ENCODE results near the gene FILIP1.

Gene FILIP1

DNA sequence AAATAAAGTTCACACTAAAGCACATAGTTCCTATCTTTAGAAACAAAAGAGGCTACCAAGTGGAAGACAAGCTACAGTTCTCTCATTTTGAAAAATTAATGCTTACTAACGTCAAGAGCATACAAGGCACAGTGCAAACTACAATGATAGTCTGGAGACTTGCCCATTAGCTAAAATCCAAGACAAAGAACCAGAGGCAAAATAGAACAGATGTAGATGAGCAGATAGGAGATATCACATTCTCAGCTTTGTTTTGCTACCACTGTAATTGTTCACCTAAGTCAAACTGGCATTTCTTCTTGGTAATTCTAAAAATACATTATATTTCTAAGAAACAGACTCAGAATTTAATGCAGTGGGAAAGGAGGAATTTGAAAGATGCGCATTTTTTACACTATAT, 214.2 kb downstream of the FILIP1 start:
- H3K4me1 ChIP-seq (ENCODE audit: control insufficient read depth, insufficient read depth, low read length) = peaks cover 50% of the 10 kb centered on the region
- H3K9me3 ChIP-seq (ENCODE audit: control insufficient read depth, insufficient read depth, low read depth, low read length) = peaks cover 7% of the 10 kb centered on the region
- H3K27ac ChIP-seq (ENCODE audit: low read depth, low read length) = no peak overlapping the region
- H3K4me3 ChIP-seq (ENCODE audit: low read depth, low read length) = no peak overlapping the region
- H3K36me3 ChIP-seq (ENCODE audit: control insufficient read depth, insufficient read depth, low read length) = peaks cover 10% of the 10 kb centered on the region; the same call in 1 of the 2 replicates
- H3K9ac ChIP-seq (ENCODE audit: low read length) = no peak overlapping the region
- H3K27me3 ChIP-seq (ENCODE audit: control insufficient read depth, insufficient read depth, low read length) = no peaks in the 10 kb centered on the region

- Histone ChIP-seq H3K4me1 (ENCODE audit: control insufficient read depth, insufficient read depth, low read length) (peaks cover 50% of the 10 kb centered on the region), H3K36me3 (ENCODE audit: control insufficient read depth, insufficient read depth, low read length) (peaks cover 15% of the 10 kb centered on the region), H3K4me3 (ENCODE audit: low read depth, low read length) (no peak overlapping the region), H3K27me3 (ENCODE audit: control insufficient read depth, insufficient read depth, low read length) (no peaks in the 10 kb centered on the region), H3K9ac (ENCODE audit: low read length) (no peak overlapping the region), H3K9me3 (ENCODE audit: control insufficient read depth, insufficient read depth, low read depth, low read length) (peaks cover 14% of the 10 kb centered on the region), H3K27ac (ENCODE audit: low read depth, low read length) (no peak overlapping the region)
Measured at GRCh38 chr6:75278474-75279077, 215.0 kb downstream of the FILIP1 start.

DNA sequence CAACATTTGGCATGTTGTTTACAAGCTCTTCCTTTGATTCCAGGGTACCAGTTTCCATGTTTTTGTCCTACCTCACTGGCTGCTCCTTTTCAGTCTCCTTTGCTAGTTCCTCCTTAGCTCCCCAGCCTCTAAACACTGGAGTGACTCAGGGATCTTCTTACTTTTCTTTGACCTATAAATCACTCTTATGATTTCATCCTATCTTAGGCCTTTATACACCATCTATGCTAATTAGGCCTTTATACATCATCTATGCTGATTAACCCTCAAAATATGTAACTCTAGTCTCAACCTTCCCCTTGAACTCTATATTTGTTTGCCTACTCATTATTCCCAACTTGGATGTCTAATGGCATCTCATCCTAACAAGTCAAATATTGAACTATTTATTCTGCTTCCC, 218.5 kb downstream of the FILIP1 start:
- Histone ChIP-seq H3K9me3 (ENCODE audit: control insufficient read depth, insufficient read depth, low read depth, low read length) (peaks cover 41% of the 10 kb centered on the region), H3K4me3 (ENCODE audit: low read depth, low read length) (no peak overlapping the region), H3K36me3 (ENCODE audit: control insufficient read depth, insufficient read depth, low read length) (peaks cover 45% of the 10 kb centered on the region), H3K9ac (ENCODE audit: low read length) (no peak overlapping the region), H3K27me3 (ENCODE audit: control insufficient read depth, insufficient read depth, low read length) (no peaks in the 10 kb centered on the region), H3K27ac (ENCODE audit: low read depth, low read length) (no peak overlapping the region), H3K4me1 (ENCODE audit: control insufficient read depth, insufficient read depth, low read length) (peaks cover 32% of the 10 kb centered on the region)

- H3K4me3 ChIP-seq (ENCODE audit: low read depth, low read length) = no peak overlapping the region
- peaks cover 47% of the 10 kb centered on the region for H3K36me3 ChIP-seq (ENCODE audit: control insufficient read depth, insufficient read depth, low read length)
- H3K27me3 ChIP-seq (ENCODE audit: control insufficient read depth, insufficient read depth, low read length) = no peaks in the 10 kb centered on the region
- peaks cover 26% of the 10 kb centered on the region for H3K4me1 ChIP-seq (ENCODE audit: control insufficient read depth, insufficient read depth, low read length)
- peak overlapping the region; percentile 83; the same call in 1 of the 2 replicates for H3K27ac ChIP-seq (ENCODE audit: low read depth, low read length)
- H3K9ac ChIP-seq (ENCODE audit: low read length) = no peak overlapping the region
- peaks cover 41% of the 10 kb centered on the region for H3K9me3 ChIP-seq (ENCODE audit: control insufficient read depth, insufficient read depth, low read depth, low read length)
Measured at GRCh38 chr6:75273009-75273408, 220.6 kb downstream of the FILIP1 start.

- Histone ChIP-seq H3K27ac (ENCODE audit: low read depth, low read length) (peak overlapping the region; percentile 83), H3K4me1 (ENCODE audit: control insufficient read depth, insufficient read depth, low read length) (peaks cover 33% of the 10 kb centered on the region), H3K36me3 (ENCODE audit: control insufficient read depth, insufficient read depth, low read length) (peaks cover 47% of the 10 kb centered on the region), H3K9ac (ENCODE audit: low read length) (no peak overlapping the region), H3K9me3 (ENCODE audit: control insufficient read depth, insufficient read depth, low read depth, low read length) (peaks cover 41% of the 10 kb centered on the region), H3K4me3 (ENCODE audit: low read depth, low read length) (no peak overlapping the region), H3K27me3 (ENCODE audit: control insufficient read depth, insufficient read depth, low read length) (no peaks in the 10 kb centered on the region)
Measured at GRCh38 chr6:75272145-75272840, 221.3 kb downstream of the FILIP1 start.

DNA sequence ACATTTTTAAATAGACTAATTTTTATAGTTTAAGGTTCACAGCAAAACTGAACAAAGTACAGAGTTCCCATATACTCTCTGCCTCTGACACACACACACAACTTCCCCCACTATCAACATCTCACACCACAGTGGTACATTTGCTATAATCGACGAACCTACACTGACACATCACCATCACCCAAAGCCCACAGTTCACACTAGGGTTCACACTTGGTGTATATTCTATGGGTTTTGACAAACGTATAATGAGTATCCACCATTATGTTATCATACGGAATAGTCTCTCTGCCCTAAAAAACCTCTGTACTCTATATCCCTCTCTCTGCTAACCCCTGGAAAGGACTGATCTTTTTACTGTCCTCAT, 224.6 kb downstream of the FILIP1 start:
- Histone ChIP-seq H3K9ac (ENCODE audit: low read length) (no peak overlapping the region), H3K4me3 (ENCODE audit: low read depth, low read length) (no peak overlapping the region), H3K27ac (ENCODE audit: low read depth, low read length) (peak overlapping the region; percentile 94; the same call in 1 of the 2 replicates), H3K9me3 (ENCODE audit: control insufficient read depth, insufficient read depth, low read depth, low read length) (peaks cover 31% of the 10 kb centered on the region), H3K27me3 (ENCODE audit: control insufficient read depth, insufficient read depth, low read length) (no peaks in the 10 kb centered on the region), H3K4me1 (ENCODE audit: control insufficient read depth, insufficient read depth, low read length) (peaks cover 23% of the 10 kb centered on the region), H3K36me3 (ENCODE audit: control insufficient read depth, insufficient read depth, low read length) (peaks cover 41% of the 10 kb centered on the region)

DNA sequence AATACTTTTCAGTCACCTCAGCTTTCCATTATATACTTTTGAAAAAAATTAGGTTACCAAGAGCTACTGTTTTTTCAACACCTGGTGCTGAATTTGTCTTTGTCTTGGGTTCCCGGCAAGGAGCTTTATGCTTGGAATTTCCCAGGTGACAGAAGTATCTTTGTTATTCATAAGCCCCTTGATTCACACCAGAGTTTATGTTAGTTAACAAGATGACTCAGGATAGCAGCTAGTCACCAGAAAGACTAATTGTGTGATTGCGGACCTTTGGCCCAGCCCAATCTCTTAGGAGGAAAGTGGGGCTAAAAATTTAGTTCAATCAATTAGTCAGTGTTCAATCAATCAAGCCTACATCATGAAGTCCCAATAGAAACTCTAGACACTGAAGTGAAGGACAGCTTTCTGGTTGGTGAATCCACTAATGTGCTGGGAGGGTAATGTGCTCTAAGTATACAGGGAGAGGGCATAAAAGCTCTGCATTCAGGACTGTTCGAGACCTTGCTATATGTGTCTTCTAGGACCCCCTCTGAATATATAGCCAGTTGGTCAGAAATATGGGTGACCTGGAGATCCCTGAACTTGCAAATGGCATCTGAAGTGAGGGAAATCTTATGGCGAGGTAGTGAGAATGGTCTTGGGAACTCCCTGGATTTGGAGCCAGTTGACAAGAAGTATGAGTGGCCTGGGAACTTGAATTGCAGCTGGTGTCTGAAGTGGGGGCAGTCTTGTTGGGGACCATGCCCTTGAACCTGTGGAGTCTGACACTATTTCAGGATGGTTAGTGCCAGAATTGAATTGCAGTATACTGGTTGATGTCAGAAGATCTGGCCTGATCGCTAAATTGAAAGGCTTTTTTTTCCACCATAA, 225.2 kb downstream of the FILIP1 start:
- Histone ChIP-seq H3K36me3 (ENCODE audit: control insufficient read depth, insufficient read depth, low read length) (peaks cover 43% of the 10 kb centered on the region), H3K27ac (ENCODE audit: low read depth, low read length) (peak overlapping the region; percentile 94), H3K9me3 (ENCODE audit: control insufficient read depth, insufficient read depth, low read depth, low read length) (peaks cover 25% of the 10 kb centered on the region), H3K27me3 (ENCODE audit: control insufficient read depth, insufficient read depth, low read length) (no peaks in the 10 kb centered on the region), H3K4me3 (ENCODE audit: low read depth, low read length) (peak overlapping the region; percentile 35), H3K9ac (ENCODE audit: low read length) (peak overlapping the region; percentile 62), H3K4me1 (ENCODE audit: control insufficient read depth, insufficient read depth, low read length) (peaks cover 23% of the 10 kb centered on the region)

- H3K4me1 ChIP-seq (ENCODE audit: control insufficient read depth, insufficient read depth, low read length) = peaks cover 23% of the 10 kb centered on the region
- peak overlapping the region; percentile 32 for H3K9ac ChIP-seq (ENCODE audit: low read length)
- peak overlapping the region; percentile 94 for H3K27ac ChIP-seq (ENCODE audit: low read depth, low read length)
- no peaks in the 10 kb centered on the region for H3K27me3 ChIP-seq (ENCODE audit: control insufficient read depth, insufficient read depth, low read length)
- peaks cover 42% of the 10 kb centered on the region for H3K36me3 ChIP-seq (ENCODE audit: control insufficient read depth, insufficient read depth, low read length)
- peaks cover 17% of the 10 kb centered on the region for H3K9me3 ChIP-seq (ENCODE audit: control insufficient read depth, insufficient read depth, low read depth, low read length)
- peak overlapping the region; percentile 35; the same call in 1 of the 2 replicates for H3K4me3 ChIP-seq (ENCODE audit: low read depth, low read length)
Measured at GRCh38 chr6:75267461-75267860, 226.1 kb downstream of the FILIP1 start.

- Histone ChIP-seq H3K36me3 (ENCODE audit: control insufficient read depth, insufficient read depth, low read length) (peaks cover 40% of the 10 kb centered on the region), H3K9ac (ENCODE audit: low read length) (no peak overlapping the region), H3K4me3 (ENCODE audit: low read depth, low read length) (no peak overlapping the region), H3K9me3 (ENCODE audit: control insufficient read depth, insufficient read depth, low read depth, low read length) (peaks cover 10% of the 10 kb centered on the region), H3K27me3 (ENCODE audit: control insufficient read depth, insufficient read depth, low read length) (no peaks in the 10 kb centered on the region), H3K27ac (ENCODE audit: low read depth, low read length) (no peak overlapping the region), H3K4me1 (ENCODE audit: control insufficient read depth, insufficient read depth, low read length) (peaks cover 23% of the 10 kb centered on the region)
Measured at GRCh38 chr6:75266716-75267291, 226.8 kb downstream of the FILIP1 start.

DNA sequence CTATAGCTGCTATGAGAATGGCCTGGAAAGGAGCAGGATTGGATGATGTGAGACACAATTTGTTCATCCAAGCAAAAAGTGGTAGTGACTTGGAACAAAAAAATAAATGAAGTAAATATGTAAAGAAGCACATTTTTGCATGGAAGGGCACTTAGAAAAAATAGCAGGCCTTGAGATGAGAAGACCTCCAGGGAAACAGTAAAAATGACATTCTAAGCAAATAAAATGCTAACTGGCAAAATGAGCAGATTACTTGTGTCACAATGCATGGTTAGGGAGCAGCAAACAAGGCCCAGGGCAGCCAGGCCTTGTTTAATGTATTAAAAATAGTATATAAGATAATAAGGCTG, 230.2 kb downstream of the FILIP1 start:
- no peak overlapping the region for H3K27ac ChIP-seq (ENCODE audit: low read depth, low read length)
- H3K36me3 ChIP-seq (ENCODE audit: control insufficient read depth, insufficient read depth, low read length) = peaks cover 52% of the 10 kb centered on the region
- no peaks in the 10 kb centered on the region for H3K27me3 ChIP-seq (ENCODE audit: control insufficient read depth, insufficient read depth, low read length)
- no peak overlapping the region for H3K9ac ChIP-seq (ENCODE audit: low read length)
- H3K9me3 ChIP-seq (ENCODE audit: control insufficient read depth, insufficient read depth, low read depth, low read length) = no peaks in the 10 kb centered on the region
- peaks cover 16% of the 10 kb centered on the region for H3K4me1 ChIP-seq (ENCODE audit: control insufficient read depth, insufficient read depth, low read length)
- no peak overlapping the region for H3K4me3 ChIP-seq (ENCODE audit: low read depth, low read length)
